ENCODE results near the gene UROC1.

- TF ChIP-seq CTCF (conservative IDR thresholded peaks at IDR 0.05) (no peak), ZFX (IDR thresholded peaks at IDR 0.05) (no peak)
Observed at GRCh38 chr3:126552688-126553283, 35.2 kb upstream of the UROC1 start.

All from C4-2B (cell line).